ENCODE results near the gene GNG7. TPM values are rescaled to one million over a fixed set of nuclear protein-coding genes. Genes with fewer than 3 reads are reported as not detected.
A peak's percentile ranks its signal among the peaks of the same experiment; 100 is the strongest.

GNG7 gene
- total and polyA plus RNA-seq, 10 of the 15 experiments (the other 5 are each of a cell fraction or from before 2014, with no cell fraction given): 1.9 to 13.6 (median 6.5) TPM

DNA sequence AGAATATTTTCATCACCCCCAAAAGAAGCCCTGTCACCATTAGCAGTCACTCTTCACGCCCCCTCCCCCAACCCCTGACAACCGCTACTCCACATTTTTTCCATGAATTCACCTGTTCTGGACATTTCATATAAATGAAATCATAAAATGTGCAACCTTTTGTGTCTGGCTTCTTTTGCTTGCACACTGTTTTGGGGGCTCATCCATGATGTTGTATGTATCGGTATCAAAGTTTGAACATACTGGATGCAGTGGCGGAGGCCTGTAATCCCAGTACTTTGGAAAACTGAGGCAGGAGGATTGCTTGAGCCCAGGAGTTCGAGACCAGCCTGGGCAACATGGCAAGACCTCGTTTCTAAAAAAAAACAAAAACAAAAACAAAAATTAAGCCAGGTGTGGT is 219.4 kb downstream of the GNG7 start (continued):
- TF ChIP-seq ETV6 (conservative IDR thresholded peaks at IDR 0.05 in 1 of 2, IDR thresholded peaks at IDR 0.05 in 1 of 2; ENCODE audit: borderline replicate concordance in 1 of 2, low read depth in 1 of 2) (no peak), CBFB (IDR thresholded peaks at IDR 0.05; ENCODE audit: low read depth) (no peak)
- TF ChIP-seq, protein P1, sequence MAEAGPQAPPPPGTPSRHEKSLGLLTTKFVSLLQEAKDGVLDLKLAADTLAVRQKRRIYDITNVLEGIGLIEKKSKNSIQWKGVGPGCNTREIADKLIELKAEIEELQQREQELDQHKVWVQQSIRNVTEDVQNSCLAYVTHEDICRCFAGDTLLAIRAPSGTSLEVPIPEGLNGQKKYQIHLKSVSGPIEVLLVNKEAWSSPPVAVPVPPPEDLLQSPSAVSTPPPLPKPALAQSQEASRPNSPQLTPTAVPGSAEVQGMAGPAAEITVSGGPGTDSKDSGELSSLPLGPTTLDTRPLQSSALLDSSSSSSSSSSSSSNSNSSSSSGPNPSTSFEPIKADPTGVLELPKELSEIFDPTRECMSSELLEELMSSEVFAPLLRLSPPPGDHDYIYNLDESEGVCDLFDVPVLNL (IDR thresholded peaks at IDR 0.05; ENCODE audit: low read depth, low read length): no peak

DNA sequence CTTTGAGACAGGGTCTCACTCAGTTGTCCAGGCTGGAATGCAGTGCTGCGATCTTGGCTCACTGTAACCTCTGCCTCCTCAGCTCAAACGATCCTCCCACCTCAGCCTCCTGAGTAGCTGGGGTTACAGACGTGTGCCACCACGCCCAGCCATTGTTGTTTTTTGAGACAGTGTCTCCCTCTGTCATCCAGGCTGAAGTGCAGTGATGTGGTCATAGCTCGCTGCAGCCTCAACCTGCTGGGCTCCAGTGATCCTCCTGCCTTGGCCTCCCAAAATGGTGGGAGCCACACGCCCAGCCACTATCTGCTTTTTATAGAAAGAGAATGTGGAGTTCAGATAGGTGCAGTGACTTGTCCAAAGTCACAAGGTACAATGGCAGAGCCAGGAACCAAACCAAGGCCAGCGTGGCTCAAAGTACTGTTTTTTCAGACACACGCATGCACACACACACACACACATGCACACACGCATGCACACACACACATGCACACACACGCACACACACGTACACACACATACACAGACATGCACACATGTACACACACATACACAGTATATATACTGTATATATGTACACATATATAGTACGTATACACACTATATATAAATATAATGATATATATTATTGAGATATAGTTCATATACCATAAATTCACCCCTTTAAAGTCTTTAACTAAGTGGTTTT is 220.0 kb downstream of the GNG7 start:
- Histone ChIP-seq H3K9ac (ENCODE audit: control insufficient read depth, insufficient read depth, low read length) (no peak overlapping the region), H3K4me1 (ENCODE audit: control insufficient read depth, insufficient read depth, low read length) (peaks cover 8% of the 10 kb centered on the region), H3K36me3 (ENCODE audit: control insufficient read depth in 2 of 2, insufficient read depth in 2 of 2, low read length in 1 of 2) (peaks cover 2% of the 10 kb centered on the region in 2 experiments; a peak in 2 of 4 replicates), H4K20me1 (ENCODE audit: control insufficient read depth, insufficient read depth) (no peaks in the 10 kb centered on the region), H2AFZ (ENCODE audit: control insufficient read depth, low read depth, low read length) (no peak overlapping the region), H3K9me3 (replicated peaks; ENCODE audit: control insufficient read depth, insufficient read depth, low read length) (peaks cover 3% of the 10 kb centered on the region; the same call in 1 of the 3 replicates), H3K27me3 (replicated peaks in 1 of 2; ENCODE audit: control insufficient read depth in 2 of 2, insufficient read depth in 2 of 2, low read length in 1 of 2) (no peaks in the 10 kb centered on the region), H3K4me3 (no peak overlapping the region), H3K79me2 (ENCODE audit: control insufficient read depth, insufficient read depth, low read length) (peaks cover 21% of the 10 kb centered on the region), H3K27ac (ENCODE audit: control insufficient read depth, insufficient read depth) (no peak overlapping the region), H3K4me2 (ENCODE audit: control insufficient read depth, insufficient read depth) (no peak overlapping the region)
- ChIA-PET CTCF (no interaction called here), POLR2A (no interaction called here), SMC1A (ENCODE audit: uncharacterized antibody, unreplicated experiment) (no interaction called here), RAD21 (ENCODE audit: unreplicated experiment) (no interaction called here)
- DNase-seq (ENCODE audit: low read depth, low spot score) (no peak), ATAC-seq (no peak), FAIRE-seq (no peak)
- BruUV-seq (replicated peaks): no TSS peak
- TF ChIP-seq, protein P2, sequence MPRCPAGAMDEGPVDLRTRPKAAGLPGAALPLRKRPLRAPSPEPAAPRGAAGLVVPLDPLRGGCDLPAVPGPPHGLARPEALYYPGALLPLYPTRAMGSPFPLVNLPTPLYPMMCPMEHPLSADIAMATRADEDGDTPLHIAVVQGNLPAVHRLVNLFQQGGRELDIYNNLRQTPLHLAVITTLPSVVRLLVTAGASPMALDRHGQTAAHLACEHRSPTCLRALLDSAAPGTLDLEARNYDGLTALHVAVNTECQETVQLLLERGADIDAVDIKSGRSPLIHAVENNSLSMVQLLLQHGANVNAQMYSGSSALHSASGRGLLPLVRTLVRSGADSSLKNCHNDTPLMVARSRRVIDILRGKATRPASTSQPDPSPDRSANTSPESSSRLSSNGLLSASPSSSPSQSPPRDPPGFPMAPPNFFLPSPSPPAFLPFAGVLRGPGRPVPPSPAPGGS (IDR thresholded peaks at IDR 0.05; ENCODE audit: borderline replicate concordance, insufficient read depth, low read depth, low read length, poor library complexity, severe bottlenecking): peak; percentile 56
- TF ChIP-seq KAT2A (conservative IDR thresholded peaks at IDR 0.05; ENCODE audit: control insufficient read depth, low read depth, low read length): no peak
- in situ Hi-C loops (cut with MboI): no loop called here
- intact Hi-C loops (cut with micrococcal nuclease; ENCODE audit: unreplicated experiment): no loop called here
- 66% methylated on average over 12 of the region's 12 CpGs for WGBS (ENCODE audit: insufficient coverage, insufficient replicate concordance, low lambda C conversion rate, missing lambda C conversion rate)

Measured in GM12878 (cell line).